ENCODE measurements around the gene PVALEF. TPM values are rescaled to one million over a fixed set of nuclear protein-coding genes. Genes with fewer than 3 reads are reported as not detected.

The PVALEF gene
- total and polyA plus RNA-seq, 2 of the 13 experiments (the other 11 are each of a cell fraction or from before 2014, with no cell fraction given) = 0.18 TPM

DNA sequence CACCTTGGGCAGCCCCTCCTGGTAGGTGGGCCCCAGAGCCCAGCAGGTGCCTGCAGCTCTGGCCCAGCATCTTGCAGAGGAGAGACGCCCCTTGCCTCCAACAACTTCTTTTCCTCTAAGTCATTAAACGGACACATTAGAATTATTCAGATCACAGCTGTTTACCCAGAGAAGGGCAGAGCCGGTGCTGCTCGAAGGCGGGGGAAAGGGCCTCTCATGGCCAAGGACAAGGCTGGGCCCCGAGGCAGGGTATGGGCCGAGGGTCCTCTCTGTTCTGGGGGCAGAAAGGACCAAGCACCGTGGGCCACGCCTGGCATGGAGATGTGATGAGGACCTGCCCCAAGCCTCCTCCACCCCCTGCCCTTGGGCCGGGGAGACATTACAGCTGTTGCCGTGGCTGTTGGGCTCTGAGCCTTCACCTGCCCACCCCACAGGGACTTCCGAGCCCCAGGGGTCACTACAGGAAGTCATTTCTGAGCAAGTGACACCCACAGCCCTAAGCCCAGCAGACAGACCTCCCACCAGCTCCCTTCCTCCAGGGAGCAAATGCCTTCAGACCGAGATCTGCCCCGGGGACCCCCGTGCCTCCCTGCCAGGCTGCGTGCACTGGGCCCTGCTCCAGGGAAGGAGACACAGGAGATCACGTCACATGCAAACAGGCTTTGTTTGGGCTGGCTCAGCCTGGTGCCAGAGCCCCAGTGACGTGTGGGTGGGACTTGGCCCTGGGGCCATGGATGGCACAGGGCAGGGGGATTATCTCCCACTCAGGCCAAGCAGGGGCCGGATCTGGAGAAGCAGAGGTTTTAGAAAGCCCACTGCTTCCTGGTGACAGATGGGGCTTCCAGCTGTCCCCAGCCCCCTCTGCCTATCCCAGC lies 699 bp upstream of the PVALEF start (continued):
- TF ChIP-seq, protein P1, sequence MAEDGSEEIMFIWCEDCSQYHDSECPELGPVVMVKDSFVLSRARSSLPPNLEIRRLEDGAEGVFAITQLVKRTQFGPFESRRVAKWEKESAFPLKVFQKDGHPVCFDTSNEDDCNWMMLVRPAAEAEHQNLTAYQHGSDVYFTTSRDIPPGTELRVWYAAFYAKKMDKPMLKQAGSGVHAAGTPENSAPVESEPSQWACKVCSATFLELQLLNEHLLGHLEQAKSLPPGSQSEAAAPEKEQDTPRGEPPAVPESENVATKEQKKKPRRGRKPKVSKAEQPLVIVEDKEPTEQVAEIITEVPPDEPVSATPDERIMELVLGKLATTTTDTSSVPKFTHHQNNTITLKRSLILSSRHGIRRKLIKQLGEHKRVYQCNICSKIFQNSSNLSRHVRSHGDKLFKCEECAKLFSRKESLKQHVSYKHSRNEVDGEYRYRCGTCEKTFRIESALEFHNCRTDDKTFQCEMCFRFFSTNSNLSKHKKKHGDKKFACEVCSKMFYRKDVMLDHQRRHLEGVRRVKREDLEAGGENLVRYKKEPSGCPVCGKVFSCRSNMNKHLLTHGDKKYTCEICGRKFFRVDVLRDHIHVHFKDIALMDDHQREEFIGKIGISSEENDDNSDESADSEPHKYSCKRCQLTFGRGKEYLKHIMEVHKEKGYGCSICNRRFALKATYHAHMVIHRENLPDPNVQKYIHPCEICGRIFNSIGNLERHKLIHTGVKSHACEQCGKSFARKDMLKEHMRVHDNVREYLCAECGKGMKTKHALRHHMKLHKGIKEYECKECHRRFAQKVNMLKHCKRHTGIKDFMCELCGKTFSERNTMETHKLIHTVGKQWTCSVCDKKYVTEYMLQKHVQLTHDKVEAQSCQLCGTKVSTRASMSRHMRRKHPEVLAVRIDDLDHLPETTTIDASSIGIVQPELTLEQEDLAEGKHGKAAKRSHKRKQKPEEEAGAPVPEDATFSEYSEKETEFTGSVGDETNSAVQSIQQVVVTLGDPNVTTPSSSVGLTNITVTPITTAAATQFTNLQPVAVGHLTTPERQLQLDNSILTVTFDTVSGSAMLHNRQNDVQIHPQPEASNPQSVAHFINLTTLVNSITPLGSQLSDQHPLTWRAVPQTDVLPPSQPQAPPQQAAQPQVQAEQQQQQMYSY (CRISPR knock-in tag; IDR thresholded peaks at IDR 0.05) = no peak
- TF ChIP-seq ZNF12 (CRISPR knock-in tag; IDR thresholded peaks at IDR 0.05) = peak; percentile 45; the same call in 1 of the 2 replicates
- peak; percentile 78; the same call in 1 of the 2 replicates for TF ChIP-seq ZNF772 (CRISPR knock-in tag; IDR thresholded peaks at IDR 0.05)
- no peak for TF ChIP-seq ZNF580 (CRISPR knock-in tag; IDR thresholded peaks at IDR 0.05; ENCODE audit: borderline replicate concordance, low read depth)
- TF ChIP-seq, protein P2, sequence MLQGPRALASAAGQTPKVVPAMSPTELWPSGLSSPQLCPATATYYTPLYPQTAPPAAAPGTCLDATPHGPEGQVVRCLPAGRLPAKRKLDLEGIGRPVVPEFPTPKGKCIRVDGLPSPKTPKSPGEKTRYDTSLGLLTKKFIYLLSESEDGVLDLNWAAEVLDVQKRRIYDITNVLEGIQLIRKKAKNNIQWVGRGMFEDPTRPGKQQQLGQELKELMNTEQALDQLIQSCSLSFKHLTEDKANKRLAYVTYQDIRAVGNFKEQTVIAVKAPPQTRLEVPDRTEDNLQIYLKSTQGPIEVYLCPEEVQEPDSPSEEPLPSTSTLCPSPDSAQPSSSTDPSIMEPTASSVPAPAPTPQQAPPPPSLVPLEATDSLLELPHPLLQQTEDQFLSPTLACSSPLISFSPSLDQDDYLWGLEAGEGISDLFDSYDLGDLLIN (CRISPR knock-in tag; IDR thresholded peaks at IDR 0.05; ENCODE audit: borderline replicate concordance) = no peak
- TF ChIP-seq ZNF75D (CRISPR knock-in tag; IDR thresholded peaks at IDR 0.05; ENCODE audit: borderline replicate concordance) = no peak
- no peak for TF ChIP-seq ZMAT3 (CRISPR knock-in tag; conservative IDR thresholded peaks at IDR 0.05)
- no peak for TF ChIP-seq PHF20 (CRISPR knock-in tag; IDR thresholded peaks at IDR 0.05)
- TF ChIP-seq SAFB2 (CRISPR knock-in tag; IDR thresholded peaks at IDR 0.05; ENCODE audit: borderline replicate concordance, low read depth) = no peak
- no peak for TF ChIP-seq ZNF263 (CRISPR knock-in tag; IDR thresholded peaks at IDR 0.05)
- TF ChIP-seq ZSCAN22 (CRISPR knock-in tag; IDR thresholded peaks at IDR 0.05) = 0 out of 2 replicates have a peak, but pooled peaks have one; percentile 52
- no peak for TF ChIP-seq CEBPG (CRISPR knock-in tag; IDR thresholded peaks at IDR 0.05)
- TF ChIP-seq SPEN (CRISPR knock-in tag; IDR thresholded peaks at IDR 0.05; ENCODE audit: low read depth) = 0 out of 2 replicates have a peak, but pooled peaks have one; percentile 9
- no peak for TF ChIP-seq KDM1A (CRISPR knock-in tag; IDR thresholded peaks at IDR 0.05)
- TF ChIP-seq GTF3A (CRISPR knock-in tag; conservative IDR thresholded peaks at IDR 0.05) = peak; percentile 90; the same call in 1 of the 2 replicates
- no peak for TF ChIP-seq NR3C1 (CRISPR knock-in tag; IDR thresholded peaks at IDR 0.05)
- TF ChIP-seq TFE3 (CRISPR knock-in tag; IDR thresholded peaks at IDR 0.05) = no peak
- no peak for TF ChIP-seq ZNF549 (CRISPR knock-in tag; IDR thresholded peaks at IDR 0.05)
- no peak for TF ChIP-seq DNMT3B (CRISPR knock-in tag; conservative IDR thresholded peaks at IDR 0.05)
- TF ChIP-seq, protein P3, sequence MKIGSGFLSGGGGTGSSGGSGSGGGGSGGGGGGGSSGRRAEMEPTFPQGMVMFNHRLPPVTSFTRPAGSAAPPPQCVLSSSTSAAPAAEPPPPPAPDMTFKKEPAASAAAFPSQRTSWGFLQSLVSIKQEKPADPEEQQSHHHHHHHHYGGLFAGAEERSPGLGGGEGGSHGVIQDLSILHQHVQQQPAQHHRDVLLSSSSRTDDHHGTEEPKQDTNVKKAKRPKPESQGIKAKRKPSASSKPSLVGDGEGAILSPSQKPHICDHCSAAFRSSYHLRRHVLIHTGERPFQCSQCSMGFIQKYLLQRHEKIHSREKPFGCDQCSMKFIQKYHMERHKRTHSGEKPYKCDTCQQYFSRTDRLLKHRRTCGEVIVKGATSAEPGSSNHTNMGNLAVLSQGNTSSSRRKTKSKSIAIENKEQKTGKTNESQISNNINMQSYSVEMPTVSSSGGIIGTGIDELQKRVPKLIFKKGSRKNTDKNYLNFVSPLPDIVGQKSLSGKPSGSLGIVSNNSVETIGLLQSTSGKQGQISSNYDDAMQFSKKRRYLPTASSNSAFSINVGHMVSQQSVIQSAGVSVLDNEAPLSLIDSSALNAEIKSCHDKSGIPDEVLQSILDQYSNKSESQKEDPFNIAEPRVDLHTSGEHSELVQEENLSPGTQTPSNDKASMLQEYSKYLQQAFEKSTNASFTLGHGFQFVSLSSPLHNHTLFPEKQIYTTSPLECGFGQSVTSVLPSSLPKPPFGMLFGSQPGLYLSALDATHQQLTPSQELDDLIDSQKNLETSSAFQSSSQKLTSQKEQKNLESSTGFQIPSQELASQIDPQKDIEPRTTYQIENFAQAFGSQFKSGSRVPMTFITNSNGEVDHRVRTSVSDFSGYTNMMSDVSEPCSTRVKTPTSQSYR (CRISPR knock-in tag; IDR thresholded peaks at IDR 0.05; ENCODE audit: borderline replicate concordance) = no peak
- TF ChIP-seq KAT7 (CRISPR knock-in tag; IDR thresholded peaks at IDR 0.05; ENCODE audit: borderline replicate concordance) = no peak
